HEK293 (cell line): ENCODE measurements around the gene PLEKHA4.
A peak's percentile ranks its signal among the peaks of the same experiment; 100 is the strongest.
"Not testable (repeated sequence)": the region's sequence is repeated elsewhere in the genome, so short reads cannot be mapped to it uniquely, and the experiment has no call there.

Experiments
- CTCF ChIA-PET: fragments of 350-600 bp; formaldehyde crosslinking; extraction: SDS; loops from one replicate; lab custom pipeline; 2021; ENCODE audit warnings: antibody characterized with exemption; lab: Yijun Ruan, JAX
- POLR2A ChIA-PET: fragments of 300-600 bp; formaldehyde crosslinking; extraction: SDS; loops from one replicate; lab custom pipeline; 2020; ENCODE audit warnings: antibody characterized with exemption, inconsistent platforms; lab: Yijun Ruan, JAX
- H3K27ac ChIP-seq: fragments of 200-500 bp; sonication (Bioruptor generic); 2 replicates; pipeline ENCODE4 v1.5.1; 2014; ENCODE audit warnings: low read depth, low read length, control low read depth, inconsistent platforms; ENCODE audit errors: extremely low read depth
- H3K36me3 ChIP-seq, 2 experiments: fragments of 200-500 bp in 1 of 2; sonication (Bioruptor generic) in 1 of 2; 1 replicate in 1 of 2; 2 replicates in 1 of 2; pipeline ENCODE4 v1.5.1; 2014 to 2017; ENCODE audit warnings: inconsistent platforms in 2 of 2, low read length in 2 of 2; ENCODE audit not compliant: control insufficient read depth in 2 of 2, insufficient read depth in 1 of 2
- H3K4me1 ChIP-seq: fragments of 200-500 bp; sonication (Bioruptor generic); 2 replicates; pipeline ENCODE4 v1.5.1; 2014; ENCODE audit warnings: mild to moderate bottlenecking, low read length, inconsistent platforms; ENCODE audit not compliant: control insufficient read depth, insufficient read depth
- H3K4me3 ChIP-seq: 2 replicates; pipeline ENCODE4 v1.5.1; 2011; ENCODE audit warnings: low read depth, mild to moderate bottlenecking, control low read depth, low read length, moderate library complexity
- H3K9me3 ChIP-seq: fragments of 200-500 bp; sonication (Bioruptor generic); 2 replicates; pipeline ENCODE4 v1.5.1; 2014; ENCODE audit warnings: low read depth, low read length, inconsistent platforms; ENCODE audit not compliant: control insufficient read depth, insufficient read depth
- EGR2 ChIP-seq: fragments of 450-650 bp; formaldehyde crosslinking; IDR thresholded peaks from 2 replicates; pipeline ENCODE4 v1.5.1; 2016; ENCODE audit warnings: low read depth, missing biosample characterization, missing genetic modification characterization
- SP2 ChIP-seq: fragments of 450-650 bp; formaldehyde crosslinking; IDR thresholded peaks from 2 replicates; pipeline ENCODE4 v1.5.1; 2016; ENCODE audit warnings: missing biosample characterization, missing genetic modification characterization
- SP3 ChIP-seq: fragments of 450-650 bp; formaldehyde crosslinking; IDR thresholded peaks from 2 replicates; pipeline ENCODE4 v1.5.1; 2016; ENCODE audit warnings: missing biosample characterization, missing genetic modification characterization
- ZBTB1 ChIP-seq: fragments of 450-650 bp; formaldehyde crosslinking; IDR thresholded peaks from 2 replicates; pipeline ENCODE4 v1.5.1; 2016; ENCODE audit warnings: missing biosample characterization, missing genetic modification characterization
- ZFHX2 ChIP-seq: fragments of 450-650 bp; formaldehyde crosslinking; conservative IDR thresholded peaks from 2 replicates; pipeline ENCODE4 v1.5.1; 2016; ENCODE audit warnings: missing biosample characterization, missing genetic modification characterization
- ZFP37 ChIP-seq: fragments of 450-650 bp; formaldehyde crosslinking; IDR thresholded peaks from 2 replicates; pipeline ENCODE4 v1.5.1; 2016; ENCODE audit warnings: missing biosample characterization, missing genetic modification characterization
- ZIC2 ChIP-seq: fragments of 450-650 bp; formaldehyde crosslinking; IDR thresholded peaks from 2 replicates; pipeline ENCODE4 v1.5.1; 2016; ENCODE audit warnings: missing biosample characterization, missing genetic modification characterization
- ZNF140 ChIP-seq: fragments of 450-650 bp; formaldehyde crosslinking; IDR thresholded peaks from 2 replicates; pipeline ENCODE4 v1.5.1; 2016; ENCODE audit warnings: missing biosample characterization, missing genetic modification characterization
- ZNF148 ChIP-seq: fragments of 450-650 bp; formaldehyde crosslinking; IDR thresholded peaks from 2 replicates; pipeline ENCODE4 v1.5.0; 2017; ENCODE audit warnings: missing biosample characterization, missing genetic modification characterization, borderline replicate concordance
- ZNF157 ChIP-seq: fragments of 450-650 bp; formaldehyde crosslinking; IDR thresholded peaks from 2 replicates; pipeline ENCODE4 v1.5.1; 2016; ENCODE audit warnings: missing biosample characterization, missing genetic modification characterization
- ZNF2 ChIP-seq: fragments of 450-650 bp; formaldehyde crosslinking; IDR thresholded peaks from 2 replicates; pipeline ENCODE4 v1.5.1; 2016; ENCODE audit warnings: missing biosample characterization, missing genetic modification characterization
- ZNF341 ChIP-seq: fragments of 450-650 bp; formaldehyde crosslinking; IDR thresholded peaks from 2 replicates; pipeline ENCODE4; 2016; ENCODE audit warnings: low read depth, missing biosample characterization, missing genetic modification characterization
- ZNF391 ChIP-seq: fragments of 450-650 bp; formaldehyde crosslinking; IDR thresholded peaks from 2 replicates; pipeline ENCODE4 v1.5.1; 2016; ENCODE audit warnings: low read depth, missing biosample characterization, missing genetic modification characterization, borderline replicate concordance
- ZNF513 ChIP-seq: fragments of 450-650 bp; IDR thresholded peaks from 2 replicates; pipeline ENCODE4 v1.5.1; 2018; ENCODE audit warnings: missing biosample characterization, missing genetic modification characterization
- ZNF544 ChIP-seq: fragments of 450-650 bp; formaldehyde crosslinking; IDR thresholded peaks from 2 replicates; pipeline ENCODE4 v1.5.0; 2017; ENCODE audit warnings: missing biosample characterization, missing genetic modification characterization
- ZNF560 ChIP-seq: fragments of 450-650 bp; formaldehyde crosslinking; IDR thresholded peaks from 2 replicates; pipeline ENCODE4 v1.5.1; 2017; ENCODE audit warnings: missing biosample characterization, missing genetic modification characterization, borderline replicate concordance
- ZNF580 ChIP-seq: fragments of 450-650 bp; formaldehyde crosslinking; IDR thresholded peaks from 2 replicates; pipeline ENCODE4 v1.5.1; 2016; ENCODE audit warnings: missing biosample characterization, missing genetic modification characterization
- ZNF768 ChIP-seq: fragments of 450-650 bp; formaldehyde crosslinking; IDR thresholded peaks from 2 replicates; pipeline ENCODE4 v1.5.1; 2018; ENCODE audit warnings: missing biosample characterization, mild to moderate bottlenecking, missing genetic modification characterization
- ZNF777 ChIP-seq: fragments of 450-650 bp; formaldehyde crosslinking; IDR thresholded peaks from 2 replicates; pipeline ENCODE4 v1.5.1; 2017; ENCODE audit warnings: missing biosample characterization, missing genetic modification characterization, borderline replicate concordance
- ZNF837 ChIP-seq: fragments of 450-650 bp; formaldehyde crosslinking; IDR thresholded peaks from 2 replicates; pipeline ENCODE4 v1.5.1; 2016; ENCODE audit warnings: missing biosample characterization, missing genetic modification characterization
- ZSCAN23 ChIP-seq: fragments of 450-650 bp; formaldehyde crosslinking; IDR thresholded peaks from 2 replicates; pipeline ENCODE4 v1.5.1; 2016; ENCODE audit warnings: missing biosample characterization, missing genetic modification characterization

The PLEKHA4 gene

GRCh38 chr19:48899781-48900476, 31.5 kb upstream of the PLEKHA4 start, which contains the start of gene NUCB1 (continued):
- no peak for TF ChIP-seq ZNF148 (tag by site-specific recombination)

GRCh38 chr19:48899386-48899749, 31.0 kb upstream of the PLEKHA4 start:
- ChIA-PET POLR2A (interaction anchor here (0.6 to 2.9 kb wide), 13 partner anchors 23 to 280 kb away, joined by 3 to 30 read pairs (median 6); partner anchors contain the start of genes BAX, DHDH, FTL and GYS1), CTCF (interaction anchor here (0.6 to 1.5 kb wide), 7 partner anchors 33 to 94 kb away, joined by 3 to 5 read pairs (median 4); partner anchors contain the start of genes GYS1 and RUVBL2)
- 0 out of 2 replicates have a peak, but pooled peaks have one; percentile 36 for TF ChIP-seq ZNF768
- H3K36me3 ChIP-seq, H3K4me3 ChIP-seq, H3K4me1 ChIP-seq, H3K9me3 ChIP-seq: not testable (repeated sequence)
- peak overlapping the region; percentile 60 for H3K27ac ChIP-seq

- POLR2A ChIA-PET: interaction anchor here (0.5 kb wide), 1 partner anchor 31 kb away, joined by 3 read pairs; no protein-coding TSS in a partner anchor
- CTCF ChIA-PET: interaction anchor here (1.0 to 1.6 kb wide), 2 partner anchors 22 to 55 kb away, joined by 3 to 5 read pairs; no protein-coding TSS in a partner anchor
- no peak for TF ChIP-seq ZNF513
- peak; percentile 63; the same call in 1 of the 2 replicates for TF ChIP-seq ZIC2 (tag by site-specific recombination)
- Histone ChIP-seq H3K27ac (no peak overlapping the region), H3K36me3 (peaks cover 0 to 7% of the 10 kb centered on the region in 2 experiments; a peak in 2 of 3 replicates), H3K4me1 (no peaks in the 10 kb centered on the region), H3K9me3 (no peaks in the 10 kb centered on the region), H3K4me3 (no peak overlapping the region)
Observed at GRCh38 chr19:48897181-48897580, 28.8 kb upstream of the PLEKHA4 start.

- H3K4me3 ChIP-seq: no peak overlapping the region
- ChIA-PET CTCF (interaction anchor here (0.6 to 1.0 kb wide), 2 partner anchors 21 to 256 kb away, joined by 3 read pairs; no protein-coding TSS in a partner anchor), POLR2A (interaction anchor here (0.5 to 0.6 kb wide), 2 partner anchors 17 to 32 kb away, joined by 3 read pairs; no protein-coding TSS in a partner anchor)
Observed at GRCh38 chr19:48896191-48896720, 27.8 kb upstream of the PLEKHA4 start.

GRCh38 chr19:48895226-48895625, 26.8 kb upstream of the PLEKHA4 start:
- no peaks in the 10 kb centered on the region for H3K9me3 ChIP-seq
- CTCF ChIA-PET: no interaction called here
- no peak overlapping the region for H3K27ac ChIP-seq
- POLR2A ChIA-PET: interaction anchor here (0.5 kb wide), 1 partner anchor 85 kb away, joined by 4 read pairs; no protein-coding TSS in a partner anchor
- no peak overlapping the region for H3K4me3 ChIP-seq
- H3K36me3 ChIP-seq: no peaks in the 10 kb centered on the region
- peaks cover 3% of the 10 kb centered on the region; the same call in 1 of the 2 replicates for H3K4me1 ChIP-seq
- no peak for TF ChIP-seq ZNF140
- TF ChIP-seq ZNF777 (tag by site-specific recombination): no peak
- no peak for TF ChIP-seq ZNF580
- no peak for TF ChIP-seq ZNF391 (tag by site-specific recombination)
- TF ChIP-seq ZNF341: no peak
- no peak for TF ChIP-seq ZFP37 (tag by site-specific recombination)
- TF ChIP-seq ZNF837 (tag by site-specific recombination): no peak
- TF ChIP-seq ZSCAN23 (tag by site-specific recombination): no peak
- TF ChIP-seq ZNF157 (tag by site-specific recombination): no peak
- no peak for TF ChIP-seq ZNF560 (tag by site-specific recombination)

More at GRCh38 chr19:48896191-48896720, 27.8 kb upstream of the PLEKHA4 start:
- peaks cover 3% of the 10 kb centered on the region; the same call in 1 of the 2 replicates for H3K4me1 ChIP-seq
- H3K27ac ChIP-seq: no peak overlapping the region
- H3K36me3 ChIP-seq: no peaks in the 10 kb centered on the region
- no peaks in the 10 kb centered on the region for H3K9me3 ChIP-seq
- TF ChIP-seq ZBTB1 (tag by site-specific recombination): no peak
- TF ChIP-seq EGR2 (tag by site-specific recombination): peak; percentile 32; the same call in 1 of the 2 replicates
- peak; percentile 35 for TF ChIP-seq SP2 (tag by site-specific recombination)
- TF ChIP-seq SP3: peak; percentile 29; the same call in 1 of the 2 replicates
- TF ChIP-seq ZFHX2 (tag by site-specific recombination): peak; percentile 40
- no peak for TF ChIP-seq ZNF544 (tag by site-specific recombination)
- TF ChIP-seq ZNF2 (tag by site-specific recombination): no peak
